ENCODE measurements around the gene PTPRE.

The PTPRE gene

GRCh38 chr10:127959428-127959827, 52.5 kb downstream of the PTPRE start:
- DNase-seq, result no peak

- DNase-seq, result no peak
Observed at GRCh38 chr10:127961071-127961470, 54.2 kb downstream of the PTPRE start.

DNA sequence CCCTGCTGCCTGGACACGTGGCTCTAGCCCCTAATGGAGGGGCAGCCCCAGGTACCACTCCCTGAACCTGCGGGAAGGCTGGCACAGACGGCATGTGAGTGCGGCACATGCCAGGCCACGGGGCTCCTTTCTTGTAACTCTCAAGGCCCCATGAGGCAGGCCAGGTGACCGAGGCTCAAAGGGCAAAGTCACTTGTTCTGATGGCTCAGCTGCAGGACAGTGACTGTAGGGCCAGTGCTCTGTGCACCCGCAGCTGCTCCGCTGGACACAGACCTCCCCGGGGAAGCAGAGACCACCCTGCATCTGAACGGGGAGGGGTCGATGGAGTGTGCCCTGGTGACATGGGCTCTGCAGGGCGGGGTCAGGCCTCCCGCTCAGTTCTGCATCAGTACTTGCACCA, 55.3 kb downstream of the PTPRE start:
- no peak for DNase-seq

DNA sequence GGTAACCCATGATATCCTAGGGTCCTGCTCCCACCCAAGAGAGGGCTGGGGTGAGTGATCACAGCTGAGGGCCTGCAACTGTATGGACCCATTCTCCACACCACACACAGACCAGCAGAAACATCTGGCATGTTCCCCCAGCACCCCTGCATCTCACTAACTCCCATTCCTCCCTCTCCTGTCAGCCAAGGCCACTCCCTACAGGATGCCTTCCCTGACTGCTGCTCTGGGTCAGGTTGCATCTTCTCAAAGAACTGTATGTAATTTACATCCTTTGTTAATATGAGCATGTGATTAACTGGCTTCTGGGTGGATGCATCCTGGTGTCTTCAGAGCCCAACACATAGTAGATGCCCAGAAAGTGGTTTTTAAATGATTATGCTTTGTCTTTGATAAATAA, 56.2 kb downstream of the PTPRE start:
- no peak for DNase-seq

DNA sequence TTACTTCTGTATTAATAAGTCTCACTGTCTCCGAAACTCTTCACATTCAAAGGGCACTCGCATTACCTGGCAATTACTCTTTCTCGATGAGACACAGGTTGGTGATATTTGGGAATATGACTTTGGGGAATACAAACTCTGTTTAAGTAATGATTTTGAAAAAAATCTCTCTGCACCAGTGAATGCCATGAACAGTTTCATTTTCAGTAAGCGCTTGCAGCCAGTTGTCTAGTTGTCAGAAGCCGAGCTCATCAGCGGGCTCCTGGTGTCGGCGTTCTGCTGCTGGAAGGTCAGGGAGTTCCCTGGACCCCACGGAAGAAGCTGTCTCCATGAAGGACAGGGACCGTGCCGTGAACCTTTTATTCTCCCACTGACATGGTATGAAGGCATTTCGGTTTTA, 57.7 kb downstream of the PTPRE start:
- no peak for DNase-seq

- no peak for DNase-seq
Observed at GRCh38 chr10:127966875-127967274, 60.0 kb downstream of the PTPRE start.

DNA sequence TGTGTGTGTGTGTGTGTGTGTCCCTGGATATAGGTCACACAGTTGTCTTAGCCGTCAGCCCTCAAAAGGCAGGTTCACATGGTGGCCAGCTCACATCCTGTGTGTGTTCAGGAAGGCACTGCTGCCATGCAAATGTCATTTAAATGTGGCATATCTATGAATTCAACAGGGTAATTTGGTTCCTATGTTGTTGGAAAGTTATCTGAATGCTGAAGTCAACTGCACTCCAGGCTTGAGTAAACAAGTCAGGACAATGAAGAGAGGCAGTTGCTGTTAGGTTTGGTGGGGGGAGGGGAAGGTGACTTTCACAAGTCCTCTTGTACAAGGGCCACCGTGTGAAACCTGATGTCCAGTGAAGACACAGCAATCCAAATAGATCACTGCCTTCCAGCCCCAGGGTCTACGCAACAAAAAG, 61.1 kb downstream of the PTPRE start:
- DNase-seq, result no peak

GRCh38 chr10:127968659-127969058, 61.8 kb downstream of the PTPRE start:
- no peak for DNase-seq

DNA sequence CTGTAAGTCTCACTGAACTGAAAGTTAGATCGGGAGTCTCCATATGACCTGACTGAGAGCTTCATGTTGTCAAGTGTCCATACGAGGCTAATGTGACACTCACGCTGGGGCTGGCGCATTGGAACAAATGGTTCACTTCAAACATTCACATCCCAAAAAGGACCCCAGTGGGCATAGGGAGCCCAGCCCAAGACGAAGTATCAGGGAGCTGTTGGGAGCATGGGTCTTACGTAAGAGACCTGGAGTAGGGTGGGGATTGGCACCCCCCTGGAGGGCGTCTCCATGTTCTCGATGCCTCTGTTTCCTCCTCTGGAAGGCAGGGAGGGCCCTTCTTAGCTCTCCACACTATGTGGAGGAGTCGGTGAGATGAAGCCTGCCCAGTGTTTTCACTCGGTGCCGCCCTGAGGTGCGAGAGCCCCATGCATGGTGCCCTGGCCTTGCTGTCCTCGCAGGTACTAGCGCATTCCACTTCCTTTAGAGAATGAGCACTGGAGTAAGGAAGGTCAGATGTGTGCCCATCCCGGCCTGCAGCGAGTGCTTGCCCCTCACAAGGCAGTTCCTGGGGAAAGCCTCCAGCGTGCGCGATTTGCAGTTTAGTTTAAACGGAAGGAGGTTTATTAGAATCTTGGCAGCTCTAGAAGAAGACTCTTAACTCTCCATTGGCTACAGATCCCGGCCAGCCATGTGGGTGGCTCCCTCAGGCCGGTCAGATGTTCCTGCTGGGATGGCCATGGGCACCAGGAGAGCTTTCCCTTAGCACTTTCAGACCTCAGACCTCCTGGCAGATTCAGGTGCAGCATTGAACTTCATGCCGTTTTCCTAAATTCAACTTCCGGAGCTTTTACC, 64.4 kb downstream of the PTPRE start:
- no peak for DNase-seq

- no peak for DNase-seq
Observed at GRCh38 chr10:127971963-127972615, 65.2 kb downstream of the PTPRE start.

- no peak for DNase-seq
Observed at GRCh38 chr10:127972751-127973357, 66.0 kb downstream of the PTPRE start.

DNA sequence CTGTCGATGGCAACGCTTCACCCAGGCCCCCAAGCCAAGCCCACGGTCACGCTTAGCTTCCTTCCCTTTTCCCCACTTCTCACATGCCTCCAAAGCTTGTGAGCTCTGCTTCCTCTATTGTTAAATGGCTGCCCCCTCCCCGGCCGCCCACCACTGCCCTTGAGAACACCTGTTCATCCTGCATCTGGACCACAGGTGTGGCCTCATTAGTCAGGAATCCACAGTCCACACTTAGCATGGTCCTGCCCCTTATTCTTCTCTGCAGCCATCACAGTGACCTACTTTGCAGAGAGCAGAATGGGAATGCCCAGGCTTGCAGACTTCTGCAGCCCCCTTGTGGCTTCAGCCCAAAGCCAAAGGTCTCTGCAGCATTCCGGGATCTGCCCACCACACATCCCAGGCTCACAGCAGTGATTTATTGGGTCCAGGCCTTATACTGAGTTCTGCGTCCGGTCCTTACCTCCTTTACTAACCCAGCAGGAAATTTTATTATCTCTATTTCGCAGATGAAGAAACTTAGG, 66.9 kb downstream of the PTPRE start:
- DNase-seq, result no peak

GRCh38 chr10:127974911-127975310, 68.0 kb downstream of the PTPRE start:
- no peak for DNase-seq

- no peak for DNase-seq
Observed at GRCh38 chr10:127976286-127976685, 69.4 kb downstream of the PTPRE start.

- no peak for DNase-seq
Observed at GRCh38 chr10:127976701-127977356, 69.9 kb downstream of the PTPRE start.

- peak in 1 of 2 donors; percentile 9 for DNase-seq
Observed at GRCh38 chr10:127977357-127978009, 70.6 kb downstream of the PTPRE start.

GRCh38 chr10:127978481-127978880, 71.6 kb downstream of the PTPRE start:
- DNase-seq, result no peak

GRCh38 chr10:127979045-127979444, 72.1 kb downstream of the PTPRE start:
- no peak for DNase-seq

- no peak for DNase-seq
Observed at GRCh38 chr10:127979566-127979965, 72.7 kb downstream of the PTPRE start.

DNA sequence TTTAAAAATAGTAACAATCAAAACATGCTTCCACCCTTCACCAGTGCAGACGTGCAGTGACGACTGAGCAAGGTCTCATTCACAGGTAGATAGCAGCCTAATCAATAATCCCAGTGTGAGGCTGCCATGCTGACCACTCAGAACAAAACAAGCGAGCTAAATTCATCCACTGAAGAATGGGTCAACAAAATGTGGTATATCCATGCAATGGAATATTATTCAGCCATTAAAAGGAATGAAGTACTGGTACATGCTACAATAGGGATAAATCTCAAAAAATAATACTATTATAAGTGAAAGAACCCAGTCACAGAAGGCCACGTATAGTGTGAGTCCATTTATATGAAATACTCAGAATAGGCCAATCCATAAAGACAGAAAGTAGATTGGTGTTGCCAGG, 74.0 kb downstream of the PTPRE start:
- no peak for DNase-seq

DNA sequence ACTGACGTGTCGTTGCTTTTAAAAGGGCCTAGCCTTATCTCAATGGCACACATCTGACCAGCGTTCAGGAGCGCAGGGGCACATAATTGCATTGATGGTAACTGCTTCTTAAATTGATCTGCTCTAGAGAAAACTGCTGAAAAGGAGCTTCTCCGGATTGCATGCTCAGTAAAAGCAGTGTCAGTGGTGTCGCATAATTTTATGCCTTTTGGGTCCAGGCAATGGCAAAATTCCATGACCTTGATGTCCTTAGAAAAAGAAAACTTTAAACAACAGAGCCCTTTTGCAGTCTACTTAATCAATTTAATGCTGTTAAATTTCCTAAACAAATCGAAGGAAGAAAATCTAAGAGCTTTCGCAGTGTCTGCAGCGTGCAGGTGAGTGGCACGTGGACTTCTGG, 75.7 kb downstream of the PTPRE start:
- no peak for DNase-seq

DNA sequence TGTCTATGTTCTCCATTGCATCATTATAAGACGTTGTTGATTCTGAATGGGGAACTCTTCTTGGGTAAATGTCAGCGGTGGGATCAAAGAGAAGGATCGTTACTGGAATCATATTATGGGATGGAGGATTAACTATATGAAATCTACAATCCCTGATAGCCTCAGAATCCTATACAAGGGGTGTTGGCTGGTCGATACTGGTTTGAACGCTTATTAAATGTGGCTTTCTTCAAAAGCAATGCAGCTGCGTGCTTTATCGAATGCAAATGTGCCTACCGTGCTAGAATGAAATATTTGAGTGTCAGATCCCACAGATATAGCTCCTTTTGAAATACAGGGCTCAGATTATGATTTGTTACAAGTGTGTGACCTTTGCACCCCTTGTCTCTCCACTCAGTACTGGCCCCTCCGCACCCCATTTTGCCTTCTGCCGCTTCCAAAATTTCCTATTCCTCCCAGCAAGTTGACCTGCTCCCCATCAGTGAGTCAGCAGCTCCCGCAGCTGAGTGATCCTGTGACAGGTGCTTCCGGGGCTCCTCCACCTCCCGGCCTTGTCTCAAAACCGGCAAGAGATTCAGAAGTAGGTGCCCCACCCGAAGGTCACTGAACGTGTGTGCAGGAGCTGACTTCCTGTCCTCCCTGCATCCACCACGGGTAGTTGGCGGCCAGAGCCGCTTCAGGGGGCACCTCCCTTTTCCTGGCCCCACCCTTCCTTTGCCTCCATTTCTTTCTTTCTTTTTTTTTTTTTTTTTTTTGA, 76.6 kb downstream of the PTPRE start:
- no peak for DNase-seq

All from stimulated activated CD4-positive, alpha-beta T cell treated with anti-CD3 and anti-CD28 coated beads, Interleukin-2, amount 100 ng/mL, for 24 hours (primary cell).